H1 (cell line): ENCODE data around the gene ERCC1. TPM values are rescaled to one million over a fixed set of nuclear protein-coding genes. Genes with fewer than 3 reads are reported as not detected.

ENCODE experiments used
- CREB1 ChIP-seq: IDR thresholded peaks from 2 replicates; pipeline ENCODE4 v1.6.1; 2012; ENCODE audit warnings: inconsistent platforms
- EZH2 ChIP-seq: fragments of 200-600 bp; sonication (generic); IDR thresholded peaks from 2 replicates; pipeline ENCODE4 v1.7.1; 2012; ENCODE audit warnings: low read depth, mild to moderate bottlenecking, moderate library complexity, low read length, inconsistent platforms; ENCODE audit not compliant: severe bottlenecking
- FOSL1 ChIP-seq: IDR thresholded peaks from 2 replicates; pipeline ENCODE4 v1.6.1; 2011; ENCODE audit warnings: mild to moderate bottlenecking, low read depth, low read length, moderate library complexity; ENCODE audit not compliant: insufficient read depth
- KDM4A ChIP-seq: IDR thresholded peaks from one replicate; pipeline ENCODE4 v1.7.1; 2012; ENCODE audit warnings: low read depth, mild to moderate bottlenecking, moderate library complexity, low read length, inconsistent platforms; ENCODE audit not compliant: severe bottlenecking
- SIN3A ChIP-seq, 2 experiments: IDR thresholded peaks in 1 of 2; conservative IDR thresholded peaks in 1 of 2; 2 replicates each; pipeline ENCODE4 v1.6.1; 2011 to 2012; ENCODE audit warnings: low read length in 2 of 2, improper control_type of control experiment in 1 of 2, low read depth in 1 of 2, mild to moderate bottlenecking in 1 of 2
- SP1 ChIP-seq: IDR thresholded peaks from 2 replicates; pipeline ENCODE4 v1.6.1; 2011; ENCODE audit warnings: low read depth, low read length
- polyA plus RNA-seq, 7 experiments: library from polyadenylated mRNA; depleted of rRNA in 3 of 7; stranded (reverse) in 5 of 7; unstranded in 2 of 7; fragments of >200 nt in 5 of 7; fragments of 200-250 nt in 2 of 7; gene quantifications; 1 replicate in 5 of 7; 2 replicates in 1 of 7; 4 replicates in 1 of 7; pipeline versions ENCODE4 v1.2.1 to v1.2.3, GENCODE V29; 2011 to 2013; ENCODE audit warnings: missing spikeins in 2 of 7, mixed read lengths in 2 of 7
- total RNA-seq: library from RNA; stranded (reverse); fragmentation: NEBNext Ultra II Directional; extraction: Animal tissue kit (Norgen Biotek cat#: 25700); gene quantifications from 2 replicates; pipeline ENCODE4 v1.2.1, GENCODE V29; 2021
- TF ChIP-seq, protein P1 (sequence below), 3 experiments: IDR thresholded peaks; 1 replicate in 2 of 3; 2 replicates in 1 of 3; pipeline versions ENCODE4 v1.5.1 to v1.6.1; 2011; ENCODE audit warnings: low read length in 3 of 3, mild to moderate bottlenecking in 3 of 3, inconsistent platforms in 2 of 3, low read depth in 1 of 3, moderate library complexity in 1 of 3; ENCODE audit not compliant: insufficient read depth in 1 of 3; ENCODE audit errors: control extremely low read depth in 1 of 3
- TF ChIP-seq, protein P2 (sequence below): IDR thresholded peaks from 2 replicates; pipeline ENCODE4 v1.6.1; 2012; ENCODE audit warnings: inconsistent platforms
- TF ChIP-seq, protein P3 (sequence below): IDR thresholded peaks from 2 replicates; pipeline ENCODE4 v1.6.1; 2012; ENCODE audit warnings: inconsistent platforms
- TF ChIP-seq, protein P4 (sequence below): IDR thresholded peaks from 2 replicates; pipeline ENCODE4 v1.6.1; 2011; ENCODE audit warnings: low read depth, mild to moderate bottlenecking, low read length; ENCODE audit not compliant: insufficient read depth

ERCC1 gene
- total and polyA plus RNA-seq, 2 of the 8 experiments (the other 6 are each of a cell fraction or from before 2014, with no cell fraction given) = 44.7 to 94.2 TPM

DNA sequence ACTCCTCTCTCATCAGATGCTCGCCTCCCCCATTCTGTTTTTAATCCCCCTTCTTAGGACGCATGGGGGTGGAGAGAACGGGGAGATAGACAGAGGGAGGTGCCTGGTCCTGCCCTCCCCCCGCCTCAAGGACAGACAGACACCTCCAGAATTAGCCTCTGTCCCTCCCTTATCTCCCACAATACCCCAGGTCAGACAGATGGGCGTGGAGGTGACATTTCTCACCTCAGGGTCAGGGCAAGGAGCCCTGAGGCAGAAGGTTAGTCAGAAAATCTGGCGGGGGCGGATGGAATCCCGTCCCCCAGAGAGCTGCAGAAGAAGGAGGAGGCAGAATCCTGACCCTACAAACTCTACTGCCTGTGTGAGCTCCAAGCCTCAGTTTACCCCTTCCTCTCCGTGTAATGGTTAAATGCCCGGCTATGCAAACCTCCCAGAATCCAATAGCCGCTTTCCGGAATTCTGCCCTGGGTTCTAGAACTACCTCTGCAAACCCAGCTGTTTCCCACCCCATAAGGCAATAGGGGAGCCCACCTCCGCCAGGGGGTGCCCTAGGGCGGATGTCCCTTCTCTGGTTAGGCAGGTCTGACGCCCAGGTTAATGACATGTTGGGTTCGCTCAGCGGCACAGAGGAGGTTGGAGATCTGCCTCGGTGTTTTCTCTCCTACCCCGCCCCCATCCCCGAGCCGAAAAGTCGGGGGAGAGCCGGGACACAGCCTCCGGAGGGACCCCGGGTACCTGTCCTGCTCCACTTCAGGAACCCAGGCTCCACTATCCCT lies 19.7 kb downstream of the ERCC1 start (continued):
- TF ChIP-seq, protein P1, sequence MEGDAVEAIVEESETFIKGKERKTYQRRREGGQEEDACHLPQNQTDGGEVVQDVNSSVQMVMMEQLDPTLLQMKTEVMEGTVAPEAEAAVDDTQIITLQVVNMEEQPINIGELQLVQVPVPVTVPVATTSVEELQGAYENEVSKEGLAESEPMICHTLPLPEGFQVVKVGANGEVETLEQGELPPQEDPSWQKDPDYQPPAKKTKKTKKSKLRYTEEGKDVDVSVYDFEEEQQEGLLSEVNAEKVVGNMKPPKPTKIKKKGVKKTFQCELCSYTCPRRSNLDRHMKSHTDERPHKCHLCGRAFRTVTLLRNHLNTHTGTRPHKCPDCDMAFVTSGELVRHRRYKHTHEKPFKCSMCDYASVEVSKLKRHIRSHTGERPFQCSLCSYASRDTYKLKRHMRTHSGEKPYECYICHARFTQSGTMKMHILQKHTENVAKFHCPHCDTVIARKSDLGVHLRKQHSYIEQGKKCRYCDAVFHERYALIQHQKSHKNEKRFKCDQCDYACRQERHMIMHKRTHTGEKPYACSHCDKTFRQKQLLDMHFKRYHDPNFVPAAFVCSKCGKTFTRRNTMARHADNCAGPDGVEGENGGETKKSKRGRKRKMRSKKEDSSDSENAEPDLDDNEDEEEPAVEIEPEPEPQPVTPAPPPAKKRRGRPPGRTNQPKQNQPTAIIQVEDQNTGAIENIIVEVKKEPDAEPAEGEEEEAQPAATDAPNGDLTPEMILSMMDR (IDR thresholded peaks at IDR 0.05; ENCODE audit: control extremely low read depth in 1 of 3, insufficient read depth in 1 of 3, low read depth in 1 of 3, low read length in 3 of 3) = peak; percentile 54 to 84 (median 76)
- TF ChIP-seq, protein P2, sequence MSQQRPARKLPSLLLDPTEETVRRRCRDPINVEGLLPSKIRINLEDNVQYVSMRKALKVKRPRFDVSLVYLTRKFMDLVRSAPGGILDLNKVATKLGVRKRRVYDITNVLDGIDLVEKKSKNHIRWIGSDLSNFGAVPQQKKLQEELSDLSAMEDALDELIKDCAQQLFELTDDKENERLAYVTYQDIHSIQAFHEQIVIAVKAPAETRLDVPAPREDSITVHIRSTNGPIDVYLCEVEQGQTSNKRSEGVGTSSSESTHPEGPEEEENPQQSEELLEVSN = 0 out of 2 replicates have a peak, but pooled peaks have one; percentile 12
- TF ChIP-seq, protein P3, sequence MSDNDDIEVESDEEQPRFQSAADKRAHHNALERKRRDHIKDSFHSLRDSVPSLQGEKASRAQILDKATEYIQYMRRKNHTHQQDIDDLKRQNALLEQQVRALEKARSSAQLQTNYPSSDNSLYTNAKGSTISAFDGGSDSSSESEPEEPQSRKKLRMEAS = peak; percentile 37; the same call in 1 of the 2 replicates
- TF ChIP-seq CREB1 (peak; percentile 65), SP1 (peak; percentile 77), EZH2 (no peak), FOSL1 (no peak), SIN3A (conservative IDR thresholded peaks at IDR 0.05 in 1 of 2, IDR thresholded peaks at IDR 0.05 in 1 of 2; ENCODE audit: low read depth in 1 of 2, low read length in 2 of 2) (peak in 1 of 2 experiments; percentile 73; a peak in 2 of 4 replicates), KDM4A (peak; percentile 19)
- TF ChIP-seq, protein P4, sequence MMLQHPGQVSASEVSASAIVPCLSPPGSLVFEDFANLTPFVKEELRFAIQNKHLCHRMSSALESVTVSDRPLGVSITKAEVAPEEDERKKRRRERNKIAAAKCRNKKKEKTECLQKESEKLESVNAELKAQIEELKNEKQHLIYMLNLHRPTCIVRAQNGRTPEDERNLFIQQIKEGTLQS = no peak
